Hepatocyte (in vitro differentiated cells): ENCODE results near the gene DNAJC25. TPM values are rescaled to one million over a fixed set of nuclear protein-coding genes. Genes with fewer than 3 reads are reported as not detected.
A peak's percentile ranks its signal among the peaks of the same experiment; 100 is the strongest.

Source experiments
- DNase-seq: peaks from one replicate; pipeline ENCODE4 v3.0.0-alpha.2; 2016; ENCODE audit warnings: low spot score
- H2AFZ ChIP-seq: fragments of 200-600 bp; sonication (generic); 2 replicates; pipeline ENCODE4 v1.6.0; 2016; ENCODE audit warnings: antibody characterized with exemption, mild to moderate bottlenecking
- H3K27ac ChIP-seq: fragments of 200-600 bp; sonication (generic); 2 replicates; pipeline ENCODE4 v1.5.1; 2016; ENCODE audit warnings: mild to moderate bottlenecking
- H3K27me3 ChIP-seq: fragments of 200-600 bp; sonication (generic); 2 replicates; pipeline ENCODE4 v1.6.1; 2016
- H3K36me3 ChIP-seq: fragments of 200-600 bp; sonication (generic); replicated peaks from 2 replicates; pipeline ENCODE4 v1.5.1; 2016; ENCODE audit warnings: low read depth; ENCODE audit not compliant: insufficient read depth
- H3K4me1 ChIP-seq: fragments of 200-600 bp; sonication (generic); 2 replicates; pipeline ENCODE4 v1.5.1; 2016; ENCODE audit warnings: mild to moderate bottlenecking, moderate library complexity; ENCODE audit not compliant: insufficient read depth
- H3K4me2 ChIP-seq: fragments of 200-600 bp; sonication (generic); 2 replicates; pipeline ENCODE4 v1.6.0; 2016
- H3K4me3 ChIP-seq: fragments of 200-600 bp; sonication (generic); 2 replicates; pipeline ENCODE4 v1.5.1; 2016; ENCODE audit warnings: mild to moderate bottlenecking
- H3K79me2 ChIP-seq: fragments of 200-600 bp; sonication (generic); 2 replicates; pipeline ENCODE4 v1.6.0; 2017; ENCODE audit warnings: mild to moderate bottlenecking
- H3K9me2 ChIP-seq: fragments of 200-600 bp; sonication (generic); replicated peaks from 2 replicates; pipeline ENCODE4 v1.6.0; 2017; ENCODE audit warnings: mild to moderate bottlenecking; ENCODE audit not compliant: insufficient read depth
- H3K9me3 ChIP-seq: fragments of 200-600 bp; sonication (generic); 2 replicates; pipeline ENCODE4 v1.5.1; 2016; ENCODE audit warnings: low read depth, mild to moderate bottlenecking
- H4K20me1 ChIP-seq: fragments of 200-600 bp; sonication (generic); 2 replicates; pipeline ENCODE4 v1.6.0; 2016; ENCODE audit warnings: mild to moderate bottlenecking; ENCODE audit not compliant: insufficient read depth, poor library complexity, severe bottlenecking
- CTCF ChIP-seq: fragments of 200-600 bp; sonication (generic); IDR thresholded peaks from 2 replicates; pipeline ENCODE4 v1.5.1; 2016; ENCODE audit warnings: antibody characterized with exemption, mild to moderate bottlenecking; ENCODE audit not compliant: poor library complexity
- EZH2 ChIP-seq: fragments of 200-600 bp; sonication (generic); IDR thresholded peaks from 2 replicates; pipeline ENCODE4 v1.6.1; 2016; ENCODE audit warnings: antibody characterized with exemption, mild to moderate bottlenecking, borderline replicate concordance
- EZH2phosphoT487 ChIP-seq: fragments of 200-600 bp; sonication (generic); IDR thresholded peaks from one replicate; pipeline ENCODE4 v1.6.1; 2018; ENCODE audit warnings: antibody characterized with exemption, mild to moderate bottlenecking, low read depth, moderate library complexity; ENCODE audit not compliant: unreplicated experiment, severe bottlenecking
- WGBS: methylation state at CpG from one replicate; pipeline ENCODE4 v1.1.6; 2016; ENCODE audit warnings: low lambda C conversion rate; ENCODE audit errors: missing lambda C conversion rate; 5-methylcytosine and 5-hydroxymethylcytosine counted together
- polyA plus RNA-seq: library from polyadenylated mRNA; unstranded; fragments of >200 nt; fragmentation: Nextera tagmentation; extraction: Ambion mirVana; gene quantifications from 2 replicates; pipeline ENCODE4 v1.2.1, GENCODE V29; 2016
- total RNA-seq: library from RNA; depleted of rRNA; stranded (reverse); fragments of >200 nt; gene quantifications from 2 replicates; pipeline ENCODE4 v1.2.3, GENCODE V29; 2014

The DNAJC25 gene
- total and polyA plus RNA-seq, 2 experiments from 2014 or later = 16.1 to 19.8 TPM

- TF ChIP-seq EZH2 (no peak), EZH2phosphoT487 (no peak), CTCF (no peak)
- Histone ChIP-seq H3K27me3 (no peaks in the 10 kb centered on the region), H3K36me3 (no peaks in the 10 kb centered on the region), H3K4me2 (no peak overlapping the region), H4K20me1 (peaks cover 9% of the 10 kb centered on the region), H3K9me2 (no peaks in the 10 kb centered on the region), H3K27ac (no peak overlapping the region), H2AFZ (no peak overlapping the region), H3K4me1 (peaks cover 26% of the 10 kb centered on the region), H3K9me3 (no peaks in the 10 kb centered on the region), H3K79me2 (peaks cover 20% of the 10 kb centered on the region), H3K4me3 (no peak overlapping the region)
- 93% methylated on average over 7 of the region's 7 CpGs for WGBS
- DNase-seq = no peak
These were observed 2.7 kb upstream of the DNAJC25 start for GRCh38 chr9:111628411-111628810.

GRCh38 chr9:111630182-111630963 lies 761 bp upstream of the DNAJC25 start:
- no peaks in the 10 kb centered on the region for H3K9me3 ChIP-seq
- peaks cover 45% of the 10 kb centered on the region for H3K4me1 ChIP-seq
- H3K36me3 ChIP-seq = no peaks in the 10 kb centered on the region
- peak overlapping the region; percentile 82 for H3K4me2 ChIP-seq
- H3K9me2 ChIP-seq = no peaks in the 10 kb centered on the region
- peaks cover 39% of the 10 kb centered on the region for H3K79me2 ChIP-seq
- TF ChIP-seq EZH2phosphoT487 (no peak), EZH2 (no peak), CTCF (no peak)
- H3K27me3 ChIP-seq = no peaks in the 10 kb centered on the region
- peak overlapping the region; percentile 40 for H3K4me3 ChIP-seq
- H3K27ac ChIP-seq = peak overlapping the region; percentile 38
- no peak for DNase-seq
- H4K20me1 ChIP-seq = peaks cover 11% of the 10 kb centered on the region
- peak overlapping the region; percentile 88 for H2AFZ ChIP-seq
- WGBS = 10% methylated on average over 17 of the region's 17 CpGs

- DNase-seq = no peak
- peak overlapping the region; percentile 38 for H3K27ac ChIP-seq
These were observed 245 bp upstream of the DNAJC25 start for GRCh38 chr9:111630964-111631213.

More at GRCh38 chr9:111630964-111631213, 245 bp upstream of the DNAJC25 start:
- H3K79me2 ChIP-seq = peaks cover 44% of the 10 kb centered on the region
- H3K4me1 ChIP-seq = peaks cover 50% of the 10 kb centered on the region
- WGBS = 2% methylated on average over 14 of the region's 14 CpGs
- peak overlapping the region; percentile 82 for H3K4me2 ChIP-seq
- no peaks in the 10 kb centered on the region for H3K9me2 ChIP-seq
- H3K9me3 ChIP-seq = no peaks in the 10 kb centered on the region
- H3K27me3 ChIP-seq = no peaks in the 10 kb centered on the region
- peak overlapping the region; percentile 40 for H3K4me3 ChIP-seq
- peak overlapping the region; percentile 88 for H2AFZ ChIP-seq
- H3K36me3 ChIP-seq = no peaks in the 10 kb centered on the region
- H4K20me1 ChIP-seq = peaks cover 13% of the 10 kb centered on the region
- TF ChIP-seq EZH2 (no peak), CTCF (no peak), EZH2phosphoT487 (no peak)
